Liver (tissue), 3 donors: ENCODE results near the gene TFE3.

Experiments
- EGR1 ChIP-seq, 2 donors: IDR thresholded peaks; 2 replicates each; pipeline ENCODE4 v1.6.1; 2016 to 2018; ENCODE audit warnings: antibody characterized with exemption in 2 of 2, low read depth in 2 of 2
- SP1 ChIP-seq: IDR thresholded peaks from 2 replicates; pipeline ENCODE4 v1.6.1; 2018; ENCODE audit warnings: antibody characterized with exemption, mild to moderate bottlenecking
- TAF1 ChIP-seq: conservative IDR thresholded peaks from 2 replicates; pipeline ENCODE4 v1.6.1; 2016; ENCODE audit warnings: antibody characterized with exemption, mild to moderate bottlenecking
- YY1 ChIP-seq: IDR thresholded peaks from 2 replicates; pipeline ENCODE4 v1.6.1; 2016; ENCODE audit warnings: antibody characterized with exemption, mild to moderate bottlenecking
- TF ChIP-seq, protein P1 (sequence below): fragments of 150-350 bp; IDR thresholded peaks from 2 replicates; pipeline ENCODE4 v1.5.1; 2017; ENCODE audit warnings: improper control_type of control experiment, low read depth, low read length; ENCODE audit not compliant: missing input control
- TF ChIP-seq, protein P2 (sequence below): IDR thresholded peaks from 2 replicates; pipeline ENCODE4 v1.6.1; 2016; ENCODE audit warnings: antibody characterized with exemption
- donor health status: healthy.
- donor health status: healthy.

DNA sequence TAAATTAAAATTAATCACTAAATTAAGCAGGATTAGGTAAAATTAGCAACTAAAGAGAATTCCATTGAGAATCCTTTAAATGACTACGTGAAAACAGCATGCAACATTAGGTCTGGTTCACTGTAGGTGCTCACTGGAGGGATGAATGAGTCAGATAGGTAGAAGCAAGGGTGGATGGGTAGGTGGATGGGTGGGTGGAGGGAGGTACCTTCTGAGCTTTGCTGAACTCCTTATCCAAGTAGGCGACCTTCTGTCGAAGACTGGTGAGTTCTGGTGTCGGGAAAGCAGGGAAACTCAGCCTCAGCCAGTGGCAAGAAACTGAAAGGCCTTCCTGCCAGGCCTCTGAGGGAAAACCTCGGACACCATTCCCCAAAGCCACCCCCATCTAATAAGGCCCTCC is 44.1 kb downstream of the TFE3 start:
- TF ChIP-seq EGR1 (IDR thresholded peaks at IDR 0.05; ENCODE audit: low read depth in 2 of 2): no peak
- TF ChIP-seq, protein P1, sequence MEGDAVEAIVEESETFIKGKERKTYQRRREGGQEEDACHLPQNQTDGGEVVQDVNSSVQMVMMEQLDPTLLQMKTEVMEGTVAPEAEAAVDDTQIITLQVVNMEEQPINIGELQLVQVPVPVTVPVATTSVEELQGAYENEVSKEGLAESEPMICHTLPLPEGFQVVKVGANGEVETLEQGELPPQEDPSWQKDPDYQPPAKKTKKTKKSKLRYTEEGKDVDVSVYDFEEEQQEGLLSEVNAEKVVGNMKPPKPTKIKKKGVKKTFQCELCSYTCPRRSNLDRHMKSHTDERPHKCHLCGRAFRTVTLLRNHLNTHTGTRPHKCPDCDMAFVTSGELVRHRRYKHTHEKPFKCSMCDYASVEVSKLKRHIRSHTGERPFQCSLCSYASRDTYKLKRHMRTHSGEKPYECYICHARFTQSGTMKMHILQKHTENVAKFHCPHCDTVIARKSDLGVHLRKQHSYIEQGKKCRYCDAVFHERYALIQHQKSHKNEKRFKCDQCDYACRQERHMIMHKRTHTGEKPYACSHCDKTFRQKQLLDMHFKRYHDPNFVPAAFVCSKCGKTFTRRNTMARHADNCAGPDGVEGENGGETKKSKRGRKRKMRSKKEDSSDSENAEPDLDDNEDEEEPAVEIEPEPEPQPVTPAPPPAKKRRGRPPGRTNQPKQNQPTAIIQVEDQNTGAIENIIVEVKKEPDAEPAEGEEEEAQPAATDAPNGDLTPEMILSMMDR: no peak
- TF ChIP-seq YY1: no peak
- TF ChIP-seq TAF1: no peak
- TF ChIP-seq SP1: no peak
- TF ChIP-seq, protein P2, sequence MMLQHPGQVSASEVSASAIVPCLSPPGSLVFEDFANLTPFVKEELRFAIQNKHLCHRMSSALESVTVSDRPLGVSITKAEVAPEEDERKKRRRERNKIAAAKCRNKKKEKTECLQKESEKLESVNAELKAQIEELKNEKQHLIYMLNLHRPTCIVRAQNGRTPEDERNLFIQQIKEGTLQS: no peak
